Spinal cord (tissue), 10 donors: ENCODE data around the gene CRTC1. TPM values are rescaled to one million over a fixed set of nuclear protein-coding genes. Genes with fewer than 3 reads are reported as not detected.

Source experiments
- DNase-seq, 6 donors: peaks; one replicate each; pipeline versions ENCODE4 v3.0.0 to v3.0.0-alpha.2; 2013 to 2015; ENCODE audit warnings: low spot score in 6 of 6, low read depth in 4 of 6
- H3K27ac ChIP-seq: one replicate; pipeline ENCODE4 v1.5.1; 2013; ENCODE audit warnings: low read depth, low read length, control low read depth
- H3K27me3 ChIP-seq: one replicate; pipeline ENCODE4 v1.6.1; 2013; ENCODE audit warnings: low read length; ENCODE audit not compliant: control insufficient read depth, insufficient read depth
- H3K36me3 ChIP-seq: one replicate; pipeline ENCODE4 v1.6.1; 2013; ENCODE audit warnings: low read length; ENCODE audit not compliant: control insufficient read depth, insufficient read depth
- H3K4me1 ChIP-seq: one replicate; pipeline ENCODE4 v1.6.1; 2013; ENCODE audit warnings: low read length; ENCODE audit not compliant: control insufficient read depth, insufficient read depth
- H3K4me3 ChIP-seq: one replicate; pipeline ENCODE4 v1.5.1; 2013; ENCODE audit warnings: low read depth, low read length, control low read depth
- H3K9me3 ChIP-seq: one replicate; pipeline ENCODE4 v1.6.1; 2013; ENCODE audit warnings: low read length; ENCODE audit not compliant: control insufficient read depth, insufficient read depth
- WGBS: methylation state at CpG from one replicate; pipeline ENCODE4 v1.1.5; 2013; ENCODE audit warnings: missing lambda C conversion rate; ENCODE audit not compliant: insufficient coverage; 5-methylcytosine and 5-hydroxymethylcytosine counted together
- polyA plus RNA-seq, 2 donors: library from polyadenylated mRNA; unstranded; fragments of 120-200 nt; gene quantifications; one replicate each; pipeline ENCODE4 v1.2.1, GENCODE V29; 2013; ENCODE audit not compliant: insufficient read length in 2 of 2
- total RNA-seq, 2 donors: library from RNA; depleted of rRNA in 1 of 2; stranded (reverse); fragments of 120-200 nt in 1 of 2; fragments of >200 nt in 1 of 2; gene quantifications; one replicate each; pipeline versions ENCODE4 v1.2.3 to v1.2.4, GENCODE V29; 2013 to 2014
- donor health status: healthy.

Gene CRTC1
- total and polyA plus RNA-seq, 4 donors = 5.6 to 45.3 (median 26.3) TPM

DNA sequence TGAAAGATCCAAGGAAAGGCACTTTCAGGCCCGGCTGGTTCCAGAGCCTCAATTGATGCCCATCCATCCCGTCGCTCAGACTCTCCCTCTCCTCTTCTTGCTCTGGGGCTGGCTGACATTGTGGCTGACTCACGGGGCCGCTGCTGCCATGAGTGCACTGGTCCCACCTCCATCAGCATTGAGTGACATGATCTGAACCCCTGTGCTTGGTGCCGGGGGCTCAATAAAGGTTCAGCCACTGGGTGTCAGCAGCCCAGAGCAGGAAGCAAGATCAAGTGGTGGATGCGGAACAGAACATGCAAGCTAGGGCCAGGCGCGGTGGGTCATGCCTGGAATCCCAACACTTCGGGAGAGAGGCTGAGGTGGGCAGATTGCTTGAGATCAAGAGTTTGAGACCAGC, 68.1 kb downstream of the CRTC1 start:
- DNase-seq = no peak
- 88% methylated on average over 7 of the region's 10 CpGs for WGBS
- H3K36me3 ChIP-seq = peaks cover 68% of the 10 kb centered on the region
- peaks cover 5% of the 10 kb centered on the region for H3K4me1 ChIP-seq
- H3K9me3 ChIP-seq = no peaks in the 10 kb centered on the region
- no peaks in the 10 kb centered on the region for H3K27me3 ChIP-seq
- no peak overlapping the region for H3K27ac ChIP-seq
- H3K4me3 ChIP-seq = no peak overlapping the region

DNA sequence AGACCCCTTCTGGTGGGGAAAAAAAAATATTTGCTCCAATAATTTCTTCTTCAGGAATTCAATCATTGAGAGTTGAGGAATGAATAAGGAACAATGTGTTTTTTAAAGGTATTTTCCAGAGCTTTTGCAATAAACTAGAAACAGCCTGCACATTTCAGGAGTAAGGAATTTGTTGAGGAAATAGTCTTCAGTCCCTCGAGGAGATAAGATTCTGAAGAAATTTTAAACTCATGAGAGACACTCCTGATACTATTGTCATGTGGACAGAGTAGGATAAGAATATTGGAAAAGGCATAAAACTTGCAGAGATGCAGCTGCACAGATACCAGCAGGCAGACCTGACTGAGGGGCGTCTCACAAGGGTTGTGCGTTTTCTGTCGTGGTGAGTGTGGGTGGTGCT, 71.0 kb downstream of the CRTC1 start:
- no peaks in the 10 kb centered on the region for H3K9me3 ChIP-seq
- no CpG with 5 or more reads among the region's 4 CpGs for whole genome bisulfite sequencing
- no peak for DNase-seq
- H3K4me3 ChIP-seq = no peak overlapping the region
- H3K4me1 ChIP-seq = no peaks in the 10 kb centered on the region
- H3K27me3 ChIP-seq = no peaks in the 10 kb centered on the region
- H3K36me3 ChIP-seq = peaks cover 75% of the 10 kb centered on the region
- no peak overlapping the region for H3K27ac ChIP-seq

DNA sequence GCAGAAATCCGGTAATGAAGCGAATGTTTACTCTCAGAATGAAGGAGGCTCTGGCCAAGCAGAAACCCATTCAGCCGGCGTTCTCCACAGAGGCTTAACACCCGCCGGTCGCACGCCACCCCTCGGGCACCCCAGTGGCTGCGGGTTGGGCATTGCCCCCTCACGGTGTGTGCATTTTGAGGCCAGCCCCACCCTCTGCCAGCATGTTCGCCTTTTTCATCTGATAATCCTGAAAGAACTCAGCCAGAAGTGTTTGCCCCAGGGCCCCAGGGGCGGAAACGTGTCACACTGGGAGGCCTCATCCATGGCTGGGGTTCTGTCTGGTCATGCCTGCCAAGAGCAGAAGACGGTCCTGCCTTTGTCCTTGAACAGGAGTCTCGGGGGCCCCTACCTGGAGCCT, 73.4 kb downstream of the CRTC1 start:
- WGBS = 83% methylated on average over 16 of the region's 16 CpGs
- H3K4me3 ChIP-seq = no peak overlapping the region
- H3K27me3 ChIP-seq = no peaks in the 10 kb centered on the region
- H3K9me3 ChIP-seq = no peaks in the 10 kb centered on the region
- peaks cover 74% of the 10 kb centered on the region for H3K36me3 ChIP-seq
- no peak overlapping the region for H3K27ac ChIP-seq
- no peak for DNase-seq
- H3K4me1 ChIP-seq = peaks cover 19% of the 10 kb centered on the region

DNA sequence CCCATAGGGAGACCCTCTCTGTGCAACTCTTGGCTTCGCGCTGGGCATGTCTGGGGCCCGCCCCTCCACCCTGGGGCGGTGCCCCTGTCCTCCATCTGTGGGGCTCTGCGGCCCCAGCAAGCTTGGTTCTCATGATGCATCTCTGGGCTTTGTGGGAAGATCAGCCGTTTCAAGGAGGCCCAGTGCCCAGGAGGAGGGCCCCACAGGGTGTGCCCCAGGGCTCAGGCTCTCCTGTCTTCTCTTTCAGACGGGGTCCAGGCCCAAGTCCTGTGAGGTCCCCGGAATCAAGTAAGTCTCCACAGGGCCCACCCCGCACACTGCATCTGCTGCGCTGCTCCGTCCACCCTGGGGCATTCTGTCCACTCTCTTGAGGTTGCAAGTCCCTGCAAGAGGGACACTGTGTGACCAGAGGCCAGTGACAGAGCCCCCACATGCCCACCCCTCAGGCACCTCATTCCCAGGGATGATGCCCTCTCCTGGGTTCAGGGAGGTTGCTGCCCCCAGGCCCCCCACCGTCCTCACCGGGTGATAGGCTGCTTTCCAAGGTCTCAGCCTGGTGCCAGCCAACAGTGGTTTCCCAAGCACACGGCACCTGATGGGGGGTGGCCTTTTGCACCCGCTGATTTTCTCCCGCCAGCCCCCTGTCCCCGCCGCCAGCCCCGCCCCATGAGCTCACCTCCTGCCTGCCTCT, 76.0 kb downstream of the CRTC1 start:
- H3K36me3 ChIP-seq = peaks cover 74% of the 10 kb centered on the region

DNA sequence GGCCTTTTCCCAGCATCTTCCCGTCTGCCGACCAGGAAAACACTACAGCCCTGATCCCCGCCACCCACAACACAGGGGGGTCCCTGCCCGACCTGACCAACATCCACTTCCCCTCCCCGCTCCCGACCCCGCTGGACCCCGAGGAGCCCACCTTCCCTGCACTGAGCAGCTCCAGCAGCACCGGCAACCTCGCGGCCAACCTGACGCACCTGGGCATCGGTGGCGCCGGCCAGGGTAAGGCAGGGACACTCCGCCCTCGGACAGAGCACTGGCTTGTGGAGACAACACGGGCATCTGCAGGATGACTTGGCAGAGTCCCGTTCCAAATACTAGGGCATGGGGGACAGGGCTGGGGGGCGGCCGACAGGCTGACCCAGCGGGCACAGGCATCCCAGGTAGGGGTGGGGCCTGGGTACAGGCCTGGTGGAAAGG, 76.5 kb downstream of the CRTC1 start:
- 93% methylated on average over 20 of the region's 22 CpGs for WGBS
- Histone ChIP-seq H3K27ac (no peak overlapping the region), H3K27me3 (no peaks in the 10 kb centered on the region), H3K4me3 (no peak overlapping the region), H3K9me3 (no peaks in the 10 kb centered on the region), H3K36me3 (peaks cover 78% of the 10 kb centered on the region), H3K4me1 (peaks cover 45% of the 10 kb centered on the region)
- no peak for DNase-seq

More for the DNA sequence above, 76.0 kb downstream of the CRTC1 start:
- Histone ChIP-seq H3K9me3 (no peaks in the 10 kb centered on the region), H3K4me3 (no peak overlapping the region), H3K4me1 (peaks cover 44% of the 10 kb centered on the region), H3K27ac (no peak overlapping the region), H3K27me3 (no peaks in the 10 kb centered on the region)
- DNase-seq = no peak
- WGBS = 91% methylated on average over 18 of the region's 19 CpGs

DNA sequence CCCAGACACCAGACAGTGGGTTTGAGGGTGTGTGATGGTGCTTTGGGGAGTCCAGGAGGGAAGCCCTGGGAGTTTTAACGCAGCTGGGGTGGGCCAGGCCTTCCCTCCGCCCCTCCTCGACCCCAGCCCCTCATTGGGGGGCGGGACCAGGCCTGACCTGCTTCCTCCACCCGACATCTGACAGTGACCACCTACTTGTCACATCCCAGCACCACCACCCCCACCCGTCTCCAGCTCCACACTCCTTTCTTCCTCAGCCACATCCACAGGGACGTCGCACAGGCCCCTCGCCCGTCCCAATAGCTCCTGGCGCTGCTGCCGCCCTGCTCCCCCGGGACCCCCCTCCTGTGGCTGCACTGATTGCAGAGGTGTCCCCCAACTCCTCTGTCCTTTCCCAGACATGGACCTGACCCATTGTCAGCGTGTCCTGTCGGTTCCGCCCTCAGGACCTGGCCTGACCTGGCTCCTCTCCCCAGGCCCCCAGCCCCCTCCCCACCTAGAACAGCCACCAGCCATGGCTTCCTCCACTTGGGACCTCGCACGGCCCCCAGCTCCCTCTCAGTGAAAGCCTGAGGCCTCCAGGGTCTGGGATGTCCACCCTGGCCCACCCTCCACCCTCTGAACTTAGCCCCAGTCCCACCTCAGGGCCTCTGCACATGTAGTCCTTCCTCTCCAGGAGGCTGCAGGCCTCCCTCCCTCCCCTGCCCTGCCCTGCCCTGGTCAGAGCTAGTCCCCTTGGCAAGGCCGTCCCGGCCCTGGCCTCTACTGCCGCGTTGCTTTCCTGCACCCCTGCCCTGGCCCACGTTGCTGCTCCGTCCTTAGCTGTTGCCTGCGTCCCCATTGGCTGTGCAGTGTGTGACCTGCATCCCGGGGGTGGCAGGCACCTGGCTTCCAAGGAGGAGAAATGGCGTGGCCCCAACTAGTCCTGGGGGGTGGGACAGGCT, 77.2 kb downstream of the CRTC1 start:
- peak overlapping the region; percentile 7 for H3K27ac ChIP-seq
- H3K27me3 ChIP-seq = no peaks in the 10 kb centered on the region
- H3K4me3 ChIP-seq = no peak overlapping the region
- H3K36me3 ChIP-seq = peaks cover 77% of the 10 kb centered on the region
- H3K4me1 ChIP-seq = peaks cover 45% of the 10 kb centered on the region
- H3K9me3 ChIP-seq = no peaks in the 10 kb centered on the region
- WGBS = 82% methylated on average over 24 of the region's 27 CpGs
- no peak for DNase-seq

DNA sequence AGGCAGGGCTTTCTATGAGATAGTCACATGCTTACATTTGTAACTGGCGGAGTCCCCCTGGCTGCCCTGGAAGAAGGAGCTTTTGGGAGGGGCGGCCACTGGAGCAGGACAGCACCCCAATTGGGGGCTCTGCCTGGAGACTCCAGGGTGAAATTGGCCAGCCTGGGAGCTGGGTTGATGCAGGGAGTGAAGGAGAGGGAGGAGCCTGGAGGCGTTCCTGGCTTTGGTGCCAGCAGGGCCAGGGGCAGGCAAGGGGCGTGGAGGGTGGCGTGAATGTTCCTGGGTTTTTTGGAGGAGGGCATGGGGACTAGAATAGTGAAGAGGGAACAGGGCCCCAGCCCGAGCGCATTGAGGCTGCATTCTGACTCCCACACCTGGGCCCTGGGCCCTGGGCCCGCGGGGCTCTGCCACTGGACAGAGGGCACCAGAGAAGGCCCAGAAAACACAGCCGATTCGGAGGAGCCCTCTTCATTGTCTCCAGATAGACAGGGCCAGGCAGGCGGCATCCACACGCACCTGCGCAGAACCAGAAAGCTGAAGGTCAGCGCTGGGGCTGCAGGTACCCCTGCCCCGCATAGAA, 78.1 kb downstream of the CRTC1 start:
- H3K4me1 ChIP-seq = peaks cover 45% of the 10 kb centered on the region
- no peaks in the 10 kb centered on the region for H3K9me3 ChIP-seq
- no peaks in the 10 kb centered on the region for H3K27me3 ChIP-seq
- peak overlapping the region; percentile 64 for H3K27ac ChIP-seq
- WGBS = 74% methylated on average over 14 of the region's 16 CpGs
- no peak overlapping the region for H3K4me3 ChIP-seq
- H3K36me3 ChIP-seq = peaks cover 81% of the 10 kb centered on the region
- peak in 1 of 6 donors; percentile 32 for DNase-seq

DNA sequence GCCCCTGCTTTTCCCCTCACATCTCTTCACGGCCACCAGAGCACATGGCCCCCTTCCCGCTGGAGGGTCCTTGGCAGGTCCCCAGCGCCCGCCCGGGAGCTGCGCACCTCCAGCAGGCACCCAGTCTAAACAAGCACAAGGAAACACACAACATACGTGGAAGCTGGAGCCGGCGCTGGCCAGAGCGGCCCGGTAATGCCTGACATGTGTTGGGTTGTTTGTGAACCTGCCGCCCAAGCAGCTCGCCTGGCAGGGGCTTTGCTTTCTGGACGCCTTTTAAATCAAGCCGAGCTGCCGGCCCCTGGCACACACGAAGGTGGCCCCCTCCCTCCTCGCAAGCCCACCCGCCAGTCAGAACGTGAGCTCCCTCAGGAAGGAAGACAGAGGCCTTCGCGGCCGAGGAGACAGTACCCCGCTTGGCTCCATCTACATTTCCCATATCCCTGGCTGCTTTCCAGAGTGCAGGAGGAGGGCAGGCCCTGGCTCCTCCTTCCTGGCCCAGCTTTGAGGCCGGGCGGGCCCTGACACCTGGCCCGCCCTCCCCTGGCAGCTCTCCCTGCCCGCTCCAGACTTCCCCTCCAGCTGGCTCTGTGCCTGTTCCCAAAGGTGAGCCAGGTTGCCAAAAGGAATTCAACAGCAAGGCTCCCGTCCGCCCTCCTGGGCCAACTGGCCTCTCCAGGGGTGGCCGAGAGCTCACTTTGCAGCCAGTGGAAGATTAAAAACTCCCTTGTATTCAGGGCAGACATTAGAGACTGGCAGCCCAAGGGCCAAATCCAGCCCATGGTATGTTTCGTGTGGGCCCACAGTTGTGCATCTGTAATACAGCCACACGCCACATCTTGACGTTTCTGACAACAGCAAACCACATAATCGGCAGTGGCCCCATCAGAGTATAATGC, 78.9 kb downstream of the CRTC1 start:
- peak overlapping the region; percentile 64 for H3K27ac ChIP-seq
- WGBS = 21% methylated on average over 24 of the region's 35 CpGs
- H3K4me1 ChIP-seq = peaks cover 45% of the 10 kb centered on the region
- no peaks in the 10 kb centered on the region for H3K27me3 ChIP-seq
- DNase-seq = peak; percentile 55 to 90 (median 60)
- H3K9me3 ChIP-seq = no peaks in the 10 kb centered on the region
- H3K4me3 ChIP-seq = no peak overlapping the region
- peaks cover 76% of the 10 kb centered on the region for H3K36me3 ChIP-seq
